Eye (tissue), 1 donor: ENCODE results near the gene SLC2A13.
"Not testable (repeated sequence)": the region's sequence is repeated elsewhere in the genome, so short reads cannot be mapped to it uniquely, and the experiment has no call there.

Experiments used
- DNase-seq: peaks from one replicate; pipeline ENCODE4 v3.0.0-alpha.2; 2015

Gene SLC2A13

DNA sequence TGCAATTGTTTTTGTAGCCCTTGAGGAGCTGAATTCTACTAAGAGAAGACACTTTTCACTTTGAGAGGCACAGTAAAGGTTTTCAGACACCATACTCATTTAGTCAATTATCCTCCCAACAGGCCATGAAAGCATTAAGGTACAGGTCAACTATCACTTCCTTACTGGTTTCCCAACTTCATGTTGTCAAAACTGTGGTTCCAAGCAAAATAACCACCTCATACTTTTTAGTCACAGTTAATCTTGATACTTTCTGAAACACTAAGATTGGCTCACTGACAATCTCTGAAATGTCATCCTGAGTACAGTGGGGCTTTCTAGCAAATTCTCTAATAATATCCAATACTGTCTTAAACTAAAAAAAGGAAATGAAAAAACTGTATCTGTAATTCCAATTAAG is 71.7 kb downstream of the SLC2A13 start:
- DNase-seq = no peak

DNA sequence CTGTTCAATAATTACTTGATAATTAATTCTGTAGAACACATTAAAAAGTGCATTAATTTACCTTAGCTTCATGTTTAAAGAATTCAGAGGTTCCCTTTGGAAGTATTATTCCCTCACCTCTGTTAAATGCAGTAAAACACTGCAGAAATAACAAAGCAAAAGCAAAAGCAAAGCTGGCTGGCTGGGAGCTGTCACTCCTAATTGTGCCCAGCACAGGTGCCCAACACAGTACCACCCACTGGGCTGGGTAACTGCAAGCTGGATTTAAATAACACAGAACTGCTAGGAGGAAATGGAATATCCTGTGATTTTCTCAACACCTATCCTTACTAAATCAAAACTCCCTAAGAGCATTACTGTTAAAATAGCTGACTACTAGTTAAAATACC is 72.6 kb downstream of the SLC2A13 start:
- no peak for DNase-seq

DNA sequence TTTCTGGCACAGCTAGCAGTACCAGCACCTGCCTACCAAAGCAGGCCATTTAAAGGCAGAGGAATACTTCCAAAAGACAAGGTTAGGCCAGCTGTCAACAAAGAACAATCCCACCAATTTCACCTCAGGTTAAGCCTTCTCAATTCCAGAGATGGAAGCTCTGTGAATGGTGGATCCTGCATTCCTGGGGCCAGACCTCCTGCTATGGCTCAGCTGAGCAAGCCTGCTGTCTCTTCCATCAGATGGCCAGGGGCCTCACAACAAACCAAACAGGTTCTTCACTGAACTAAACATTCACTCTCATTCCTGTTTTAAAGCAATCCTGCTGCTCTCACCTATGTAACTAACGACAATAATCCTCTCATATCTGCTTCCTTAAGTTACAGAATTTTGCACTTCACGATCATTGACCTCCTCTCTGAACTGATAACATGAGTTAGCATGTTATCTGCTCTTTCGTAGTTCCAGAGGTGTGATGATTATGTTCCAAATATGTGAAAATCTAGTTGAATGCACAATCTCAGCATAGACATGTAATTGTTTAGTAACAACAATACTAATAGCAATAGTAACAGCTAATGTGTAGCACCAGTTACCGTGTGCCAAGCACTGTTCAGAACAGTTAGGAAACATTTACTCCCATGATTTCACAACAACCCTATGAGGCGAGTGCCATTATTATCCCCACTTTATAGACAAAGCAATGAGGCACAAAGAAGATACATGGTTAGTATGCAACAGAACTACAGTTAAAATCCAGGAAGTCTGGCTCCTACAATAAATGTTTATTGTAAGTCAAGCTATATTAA is 73.2 kb downstream of the SLC2A13 start:
- DNase-seq = peak; percentile 28

DNA sequence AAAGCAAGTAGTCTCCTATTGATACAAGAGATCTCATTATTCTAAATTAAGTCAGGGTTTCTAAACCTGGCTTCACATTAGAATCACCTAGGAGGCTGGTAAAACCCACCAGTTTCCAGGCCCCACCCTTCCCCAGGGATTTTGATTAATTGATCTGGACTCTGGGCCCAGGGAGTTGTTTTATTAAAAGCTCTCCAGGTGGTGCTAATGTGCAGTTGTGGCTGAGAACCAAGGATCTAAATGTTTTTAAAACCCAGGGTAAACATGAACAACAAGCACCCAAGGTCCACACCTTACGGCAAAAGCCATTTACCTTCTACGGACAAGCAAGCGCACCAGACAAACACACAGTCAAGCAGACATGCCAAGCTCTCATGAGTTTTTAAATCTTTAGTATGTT is 73.9 kb downstream of the SLC2A13 start:
- DNase-seq = no peak

DNA sequence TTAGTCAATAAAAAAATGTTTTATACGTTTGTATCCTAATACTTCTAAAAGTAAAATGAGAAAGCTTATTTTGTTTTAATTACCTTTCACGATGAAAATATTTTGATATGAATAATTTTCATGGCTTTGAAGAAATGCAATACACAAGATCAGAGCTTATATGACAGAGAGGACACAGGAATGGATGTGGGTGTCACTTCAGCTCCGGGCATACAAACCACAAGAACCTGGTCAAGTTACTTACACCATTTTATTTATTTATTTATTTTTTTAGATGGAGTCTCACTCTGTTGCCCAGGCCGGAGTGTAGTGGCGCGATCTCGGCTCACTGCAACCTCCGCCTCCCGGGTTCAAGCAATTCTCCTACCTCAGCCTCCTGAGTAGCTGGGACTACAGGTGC is 74.9 kb downstream of the SLC2A13 start:
- not testable (repeated sequence) for DNase-seq

DNA sequence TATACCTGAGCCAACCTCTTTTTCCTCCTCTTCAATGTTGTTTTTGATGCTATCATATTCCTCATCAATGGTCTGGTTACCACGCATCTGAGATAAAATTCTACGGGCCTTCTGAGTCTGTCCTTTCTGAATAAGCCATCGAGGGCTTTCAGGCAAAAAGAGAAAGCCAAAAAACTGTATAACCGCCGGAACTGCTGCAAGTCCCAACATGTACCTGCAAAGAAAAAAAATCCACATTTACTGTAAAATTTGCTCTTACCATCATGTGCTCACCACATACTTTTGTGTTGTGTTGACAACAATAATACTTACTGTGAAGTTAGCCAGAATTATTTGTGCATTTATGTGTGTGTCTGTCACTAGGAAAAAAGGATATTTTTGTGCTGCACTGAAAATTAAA is 77.6 kb downstream of the SLC2A13 start:
- DNase-seq = no peak

DNA sequence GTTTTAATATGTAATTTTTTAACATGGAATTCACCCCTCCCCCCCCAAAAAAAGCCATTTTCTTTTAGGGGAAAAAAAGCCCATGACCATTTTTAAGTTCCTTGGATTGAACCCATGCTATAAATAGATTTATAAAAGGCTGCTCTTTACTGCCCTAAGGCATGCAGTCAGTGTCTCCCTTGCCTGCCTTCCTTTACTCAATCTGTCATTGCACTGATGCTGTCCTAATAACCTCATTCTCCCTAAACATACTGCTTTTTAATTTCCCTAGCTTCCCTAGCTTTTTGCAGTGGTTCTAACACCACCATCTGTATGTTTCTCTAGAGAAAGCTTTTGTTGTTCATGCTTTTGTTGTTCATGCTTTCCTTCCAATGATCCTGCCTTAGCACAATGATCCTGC is 83.0 kb downstream of the SLC2A13 start:
- no peak for DNase-seq

DNA sequence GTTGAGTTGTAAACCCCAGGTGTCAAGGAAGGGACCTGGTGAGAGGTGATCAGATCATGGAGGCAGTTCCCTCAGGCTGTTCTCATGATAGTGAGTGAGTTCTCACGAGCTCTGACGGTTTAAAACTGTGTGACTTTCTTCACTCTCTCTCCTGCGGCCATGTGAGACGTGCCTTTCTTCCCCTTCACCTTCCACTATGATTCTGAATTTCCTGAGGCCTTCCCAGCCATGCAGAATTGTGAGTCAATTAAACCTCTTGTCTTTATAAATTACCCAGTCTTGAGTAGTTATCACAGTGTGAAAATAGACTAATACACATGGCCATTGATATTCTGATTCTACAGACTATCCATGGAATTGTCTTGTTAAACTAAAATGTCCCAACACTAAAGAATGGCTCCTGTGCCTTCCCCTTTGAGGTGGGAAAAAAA is 85.6 kb downstream of the SLC2A13 start:
- DNase-seq = no peak

DNA sequence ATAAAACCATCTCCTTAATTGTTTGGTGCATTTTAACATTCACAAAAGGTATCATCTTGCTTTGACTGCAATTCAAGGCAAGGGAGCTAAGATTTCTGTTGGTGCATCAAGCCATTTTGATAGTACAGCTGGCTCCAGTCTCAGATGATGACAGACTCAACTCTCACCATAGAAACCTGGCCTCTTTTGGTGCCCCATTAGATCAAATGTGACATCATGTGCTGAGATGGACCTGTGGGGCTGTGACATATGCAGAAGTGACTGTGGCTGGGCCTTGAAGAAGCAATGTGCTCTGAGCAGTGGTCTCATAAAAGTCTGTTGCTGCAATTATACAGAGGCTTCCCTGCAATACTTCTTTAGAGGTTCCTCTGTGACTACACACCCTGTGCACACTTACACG is 88.4 kb downstream of the SLC2A13 start:
- DNase-seq = no peak

DNA sequence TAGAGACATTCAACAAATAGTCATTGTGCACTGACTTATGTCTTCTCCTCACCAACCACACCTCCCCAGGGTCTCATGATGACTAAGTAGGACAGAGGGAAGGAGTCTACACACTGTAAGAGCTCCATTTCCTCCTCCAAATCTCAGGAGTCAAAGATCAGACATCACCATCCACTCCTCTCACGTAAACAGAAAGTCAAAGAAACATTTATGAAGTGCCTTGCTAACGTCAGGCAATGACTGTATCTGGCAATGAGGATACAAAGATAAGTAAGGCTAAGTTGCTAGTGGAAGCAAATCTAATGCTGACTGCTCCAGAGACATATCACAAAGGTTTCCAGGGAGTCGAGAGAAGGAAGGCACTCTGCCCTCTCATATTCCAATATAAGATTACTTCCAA is 88.9 kb downstream of the SLC2A13 start:
- no peak for DNase-seq

DNA sequence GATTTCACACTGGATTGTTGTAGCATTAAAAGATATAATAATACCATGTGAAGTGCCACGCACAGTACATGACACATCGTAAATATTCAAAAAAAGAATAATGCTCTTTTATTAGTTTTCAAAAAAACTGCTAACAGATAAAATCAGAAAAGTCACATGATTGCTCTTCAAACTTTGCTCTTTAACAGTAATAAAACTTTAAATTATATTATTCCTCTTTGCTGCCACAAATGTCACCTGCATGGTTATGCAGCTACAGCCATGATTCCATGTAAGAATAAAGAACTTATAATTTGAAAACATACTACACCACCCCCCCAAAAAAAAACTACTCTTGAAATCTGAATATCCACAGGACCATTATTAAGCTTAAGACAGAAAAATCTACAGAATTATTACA is 90.0 kb downstream of the SLC2A13 start:
- no peak for DNase-seq

DNA sequence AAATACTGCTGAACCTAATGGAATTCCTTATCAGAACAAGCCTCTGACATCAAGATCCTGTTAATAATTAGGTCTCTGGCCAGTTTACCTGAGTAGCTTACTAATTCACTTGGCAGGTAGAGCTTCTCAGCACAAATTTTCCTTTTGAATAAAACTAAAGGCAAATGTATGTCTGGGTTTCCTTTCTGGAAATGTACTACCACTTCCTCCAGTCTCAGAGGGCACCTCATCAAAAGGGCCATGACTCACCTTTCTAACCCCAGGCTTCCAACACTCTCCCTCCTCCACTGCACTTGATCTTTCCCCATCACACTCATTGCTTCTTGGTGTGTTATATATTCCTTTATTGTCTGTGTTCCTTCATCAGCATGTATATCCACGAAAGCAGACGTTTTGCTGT is 90.5 kb downstream of the SLC2A13 start:
- DNase-seq = no peak

DNA sequence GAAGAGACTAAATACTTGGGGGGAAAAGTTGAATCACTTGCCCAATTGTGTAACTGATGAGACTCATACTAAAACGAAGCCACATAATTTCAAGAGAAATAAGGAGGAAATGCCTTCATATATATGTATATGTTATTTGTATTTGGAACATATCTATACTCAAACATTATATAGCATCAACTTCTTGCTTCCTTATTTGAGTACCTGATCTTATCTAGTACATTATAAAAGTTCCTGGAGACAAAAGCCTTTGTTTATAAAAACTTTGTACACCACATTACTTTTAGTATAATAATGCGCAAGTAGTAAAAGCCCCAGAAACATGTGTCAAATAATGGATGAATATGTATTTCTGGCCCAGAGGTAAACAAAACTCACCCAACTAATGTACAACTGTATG is 92.0 kb downstream of the SLC2A13 start:
- no peak for DNase-seq

DNA sequence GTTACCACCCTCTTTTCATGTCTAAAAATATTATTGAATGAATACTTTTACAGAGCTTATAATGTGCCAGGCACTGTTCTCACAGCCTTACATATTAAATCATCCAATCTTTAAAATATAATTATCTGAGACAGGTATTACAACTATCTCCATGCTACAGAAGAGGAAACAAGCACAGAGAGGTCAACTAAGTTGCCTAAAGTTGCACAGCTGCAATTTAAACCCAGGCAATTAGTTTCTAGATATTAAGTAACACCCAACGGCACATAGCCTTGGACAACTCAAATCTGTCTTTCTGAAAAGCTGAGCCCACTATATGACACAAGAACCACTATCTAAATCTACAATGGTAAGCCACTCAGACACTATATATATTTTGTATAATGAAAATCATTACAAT is 92.6 kb downstream of the SLC2A13 start:
- no peak for DNase-seq

DNA sequence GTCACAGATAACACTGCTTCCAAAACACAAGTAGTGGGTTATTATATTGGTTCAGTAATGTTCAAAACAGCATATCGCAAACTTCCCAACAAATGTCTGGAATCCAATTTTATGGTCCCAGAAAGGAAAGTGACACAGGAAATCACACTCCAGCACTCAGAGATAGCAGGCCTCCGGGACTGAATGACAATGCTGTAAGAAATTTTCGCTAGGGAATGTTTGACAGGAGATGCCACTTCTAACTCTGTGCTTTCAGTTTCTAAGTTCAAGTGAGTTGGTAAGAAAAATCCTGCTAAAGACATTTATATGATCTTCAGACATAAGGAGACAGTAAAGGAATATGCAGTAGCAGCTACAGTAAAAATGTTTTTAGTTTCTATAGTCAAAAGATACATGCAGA is 93.2 kb downstream of the SLC2A13 start:
- no peak for DNase-seq

DNA sequence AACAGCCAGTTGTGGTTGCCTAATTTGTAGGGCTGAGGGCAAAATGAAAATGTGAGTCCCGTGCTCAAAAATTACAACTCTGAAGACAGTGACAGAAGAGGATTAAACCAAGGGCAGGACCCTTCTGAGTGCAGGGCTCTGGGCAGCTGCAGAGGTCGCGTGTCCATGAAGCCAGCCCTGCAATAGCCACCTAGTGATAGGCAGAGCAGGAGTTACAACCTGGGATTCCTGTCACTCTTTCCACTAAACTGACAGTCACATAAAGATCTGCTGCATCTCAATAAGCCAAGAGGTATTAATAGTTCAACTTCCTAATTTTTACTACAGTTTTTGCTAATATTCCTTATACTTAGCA is 94.1 kb downstream of the SLC2A13 start:
- DNase-seq = no peak

DNA sequence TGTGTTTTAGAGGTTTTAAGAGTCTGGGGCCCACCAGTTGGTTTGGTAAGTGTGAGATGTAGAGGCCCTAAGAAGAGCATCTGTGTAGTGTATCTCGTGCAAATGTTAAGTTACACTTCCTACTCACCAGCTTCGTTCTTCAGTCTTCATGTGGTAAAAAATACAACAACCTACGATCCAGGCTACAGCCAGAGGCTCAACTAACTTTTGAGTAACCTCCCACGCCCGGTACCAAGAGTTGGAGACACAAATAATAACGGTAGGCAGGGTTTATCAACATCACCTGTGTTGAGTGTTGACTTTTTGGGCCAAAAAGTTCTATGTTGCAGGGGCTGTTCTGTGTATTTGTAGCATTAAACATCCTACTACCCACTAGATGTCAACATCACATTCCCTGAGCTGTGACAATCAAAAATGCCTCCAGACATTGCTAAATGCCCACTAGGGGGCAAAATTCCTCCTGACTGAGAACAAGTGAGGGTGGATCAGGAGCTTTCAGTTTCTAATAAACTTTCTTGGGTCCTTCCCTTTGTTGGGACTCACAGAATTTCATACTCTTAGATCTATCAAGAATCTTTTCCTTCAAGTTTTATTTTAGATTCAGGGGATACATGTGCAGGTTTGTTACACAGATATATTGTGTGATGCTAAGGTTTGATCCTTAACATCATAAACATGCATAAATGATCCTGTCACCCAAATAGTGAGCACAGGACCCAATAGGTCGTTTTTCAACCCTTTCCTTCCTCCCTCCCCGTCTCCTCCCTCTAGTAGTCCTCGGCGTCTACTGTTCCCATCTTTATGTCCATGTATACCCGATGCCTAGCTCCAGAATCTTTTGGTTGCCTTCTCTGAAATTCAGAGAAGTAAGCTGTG is 94.7 kb downstream of the SLC2A13 start:
- DNase-seq = peak; percentile 74

DNA sequence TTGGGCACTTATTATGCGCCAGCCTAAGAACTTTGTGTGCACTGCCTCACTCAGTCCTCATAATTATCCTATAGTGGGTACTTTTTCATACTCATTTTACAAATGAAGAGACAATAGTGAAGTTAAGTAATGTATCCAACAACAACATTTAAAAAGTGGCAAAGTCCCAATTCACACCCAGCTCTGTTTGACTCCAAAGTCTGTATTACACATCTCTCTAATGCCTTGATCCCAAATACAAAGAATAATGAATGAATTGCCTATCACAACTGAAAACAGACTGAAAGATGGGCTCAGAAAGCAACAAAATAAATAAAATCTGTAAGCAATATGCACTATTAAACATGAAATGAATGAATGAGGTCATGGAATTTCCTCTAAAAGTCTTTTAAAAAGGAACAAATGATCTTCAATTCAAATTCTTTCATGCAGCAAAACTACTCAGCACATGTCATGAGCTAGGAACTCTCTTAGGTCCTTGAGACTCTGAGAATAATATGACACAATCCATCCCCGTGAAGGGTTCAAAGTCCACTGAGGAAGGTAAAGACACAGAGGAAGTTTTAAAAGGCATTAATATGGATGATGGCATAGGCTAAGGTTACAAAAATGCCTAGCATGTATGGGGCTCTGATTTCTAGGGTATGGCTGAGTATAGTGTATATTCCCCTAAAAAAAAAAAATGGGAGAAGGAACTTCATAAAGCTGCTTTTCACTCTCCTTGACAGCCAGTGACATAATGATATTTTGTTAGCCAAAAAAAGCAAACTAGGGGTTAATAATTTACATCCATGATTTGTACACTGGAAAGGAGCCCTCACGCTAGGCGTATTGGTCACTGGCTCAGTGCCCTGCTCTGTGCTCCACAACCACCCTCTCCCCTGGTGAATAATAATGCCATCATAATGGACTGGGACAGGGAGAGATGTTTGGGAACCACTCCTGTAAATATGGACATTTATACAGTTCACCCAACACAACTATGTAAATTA is 103.4 kb downstream of the SLC2A13 start:
- DNase-seq = no peak

DNA sequence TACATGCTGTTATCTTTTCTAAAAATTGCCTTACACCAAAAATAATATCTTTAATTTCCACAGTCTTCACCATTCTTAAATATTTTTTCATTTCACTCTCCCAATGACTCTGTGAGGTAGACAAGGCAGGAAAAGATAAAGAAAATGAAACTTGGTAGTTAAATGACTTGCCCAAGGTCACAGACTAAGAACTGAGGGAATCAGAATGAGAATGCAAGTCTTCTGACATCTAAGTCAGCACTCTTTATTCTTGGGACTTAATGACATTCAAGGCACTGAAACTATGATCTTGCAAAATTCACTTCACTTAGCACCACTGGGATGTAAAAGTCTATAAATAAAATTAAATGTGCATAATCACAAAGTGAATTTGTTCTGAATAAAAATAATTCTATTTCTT is 104.5 kb downstream of the SLC2A13 start:
- DNase-seq = no peak

DNA sequence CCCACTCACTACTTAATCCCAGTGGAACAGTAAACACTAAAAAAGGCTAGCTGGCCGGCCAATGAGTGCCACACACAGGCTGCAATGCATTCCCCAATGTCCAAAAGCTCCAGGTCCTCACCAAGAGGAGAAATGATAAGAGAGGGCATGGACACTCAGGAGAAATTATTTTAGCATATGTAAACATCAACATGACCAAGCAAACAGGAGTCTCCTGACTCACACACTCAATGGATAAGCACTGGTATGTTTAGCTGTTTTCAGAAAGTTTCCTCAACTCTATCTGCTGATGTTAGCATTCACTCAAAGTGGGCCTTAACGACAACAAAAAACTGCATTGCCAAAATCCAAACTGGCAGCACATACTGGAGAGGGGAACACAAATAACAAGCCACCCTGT is 105.0 kb downstream of the SLC2A13 start:
- no peak for DNase-seq

DNA sequence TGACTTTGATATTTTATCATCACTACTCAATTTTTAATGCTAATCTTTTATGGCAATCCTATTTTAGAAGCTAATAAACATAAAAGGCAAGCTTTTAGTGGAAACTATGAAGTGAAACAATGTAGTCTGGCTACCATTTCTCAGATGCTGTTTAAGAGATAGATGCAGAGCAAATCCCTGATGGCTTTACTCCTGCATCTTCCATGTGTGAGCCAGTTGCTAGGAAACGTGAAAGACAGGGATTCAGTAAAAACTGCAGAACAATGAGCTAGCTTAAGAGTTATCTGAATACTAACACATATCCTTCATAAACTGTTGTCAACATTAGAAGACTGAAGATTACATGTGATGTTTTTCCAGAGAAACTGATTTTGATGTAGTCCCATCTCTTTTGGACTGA is 112.6 kb downstream of the SLC2A13 start:
- no peak for DNase-seq

DNA sequence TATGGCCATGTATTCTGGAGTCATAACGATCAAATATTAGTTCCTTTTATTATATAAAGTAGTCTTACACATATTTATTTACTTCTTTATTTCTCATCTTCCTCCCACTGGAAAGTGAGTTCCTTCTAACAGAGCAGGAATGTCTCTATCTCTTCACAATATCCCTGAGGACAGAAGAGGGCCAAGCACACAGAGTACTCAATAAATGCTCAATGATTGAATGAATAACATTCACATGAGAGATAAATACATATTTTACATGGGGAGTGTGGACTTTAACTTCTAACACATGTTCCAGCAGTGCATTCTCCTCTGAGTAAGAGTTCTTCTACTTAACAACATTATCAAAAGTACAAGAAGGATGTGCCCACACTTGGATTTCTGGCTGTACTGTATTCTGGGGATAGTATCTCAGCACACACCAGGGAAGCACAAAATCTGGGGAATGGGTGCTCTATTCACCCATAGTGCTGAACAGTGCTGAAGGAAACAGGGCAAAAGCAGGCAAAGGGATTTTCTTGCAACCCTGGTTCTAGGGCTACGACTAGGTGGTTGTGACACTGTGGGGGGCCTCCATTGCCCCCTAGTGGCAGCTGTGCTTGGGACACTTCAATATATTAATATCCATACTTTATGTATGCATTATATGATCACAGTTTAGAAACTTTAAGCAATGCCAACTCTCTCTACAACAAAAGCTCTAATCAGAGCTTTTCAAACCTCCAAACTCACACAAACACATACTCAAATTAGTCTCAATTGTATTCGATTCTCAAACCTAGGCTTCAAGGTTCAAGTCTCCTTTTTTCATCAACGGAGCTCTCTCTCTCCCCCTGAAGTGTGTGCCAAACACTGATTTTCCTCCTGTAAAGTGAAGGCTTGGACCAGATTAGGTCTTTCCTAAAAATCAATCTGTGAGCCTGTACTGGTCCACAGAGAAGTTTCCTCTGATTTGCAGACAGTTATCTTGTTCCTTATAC is 115.5 kb downstream of the SLC2A13 start:
- DNase-seq = peak; percentile 60
